Cardiac muscle cell (in vitro differentiated cells and primary cell): ENCODE results near the gene ZNF148. TPM values are rescaled to one million over a fixed set of nuclear protein-coding genes. Genes with fewer than 3 reads are reported as not detected.

ENCODE experiments used
- DNase-seq, 2 donors: peaks; one replicate each; pipeline versions ENCODE4 v3.0.0 to v3.0.0-alpha.2; 2010 to 2017; ENCODE audit warnings: low read depth in 1 of 2, low spot score in 1 of 2
- H3K27ac ChIP-seq: fragments of 200-600 bp; sonication (generic); 2 replicates; pipeline ENCODE4 v1.5.1; 2016
- H3K27me3 ChIP-seq: fragments of 200-600 bp; sonication (generic); 2 replicates; pipeline ENCODE4 v1.6.0; 2016; ENCODE audit warnings: control low read depth
- H3K36me3 ChIP-seq: fragments of 200-600 bp; sonication (generic); 2 replicates; pipeline ENCODE4 v1.5.1; 2016; ENCODE audit warnings: control low read depth
- H3K4me1 ChIP-seq: fragments of 200-600 bp; sonication (generic); 2 replicates; pipeline ENCODE4 v1.8.1; 2017; ENCODE audit warnings: low read depth, mild to moderate bottlenecking, mixed run types
- H3K4me3 ChIP-seq: fragments of 200-600 bp; sonication (generic); 2 replicates; pipeline ENCODE4 v1.5.1; 2016; ENCODE audit warnings: mild to moderate bottlenecking
- H3K9me3 ChIP-seq: fragments of 200-600 bp; sonication (generic); 2 replicates; pipeline ENCODE4 v1.5.1; 2017; ENCODE audit warnings: low read depth, mild to moderate bottlenecking, control low read depth
- CTCF ChIP-seq: IDR thresholded peaks from 2 replicates; pipeline ENCODE4 v1.5.1; 2012; ENCODE audit warnings: low read depth, mild to moderate bottlenecking, low read length
- polyA plus RNA-seq: library from polyadenylated mRNA; unstranded; fragments of >200 nt; fragmentation: Nextera tagmentation; extraction: Ambion mirVana; gene quantifications from 2 replicates; pipeline ENCODE4 v1.2.1, GENCODE V29; 2016
- total RNA-seq: library from RNA; depleted of rRNA; stranded (reverse); fragments of >200 nt; gene quantifications from 2 replicates; pipeline ENCODE4 v1.2.3, GENCODE V29; 2016

The ZNF148 gene
- total and polyA plus RNA-seq, 2 experiments from 2014 or later = 26.1 to 29.4 TPM

- Histone ChIP-seq H3K36me3 (no peaks in the 10 kb centered on the region), H3K4me1 (peaks cover 5% of the 10 kb centered on the region), H3K9me3 (no peaks in the 10 kb centered on the region), H3K27ac (no peak overlapping the region), H3K27me3 (peaks cover 24% of the 10 kb centered on the region), H3K4me3 (no peak overlapping the region)
- TF ChIP-seq CTCF = no peak
- DNase-seq = no peak
Observed at GRCh38 chr3:125214738-125215137, 160.4 kb downstream of the ZNF148 start.

- H3K27ac ChIP-seq = no peak overlapping the region
- no peak for TF ChIP-seq CTCF
Observed at GRCh38 chr3:125213946-125214542, 161.1 kb downstream of the ZNF148 start.

GRCh38 chr3:125213364-125213755, 161.8 kb downstream of the ZNF148 start:
- TF ChIP-seq CTCF = no peak

More at GRCh38 chr3:125213946-125214542, 161.1 kb downstream of the ZNF148 start:
- no peaks in the 10 kb centered on the region for H3K4me1 ChIP-seq
- H3K4me3 ChIP-seq = no peak overlapping the region
- H3K36me3 ChIP-seq = no peaks in the 10 kb centered on the region
- no peaks in the 10 kb centered on the region for H3K9me3 ChIP-seq
- peak in 1 of 2 donors; percentile 19 for DNase-seq
- peaks cover 24% of the 10 kb centered on the region for H3K27me3 ChIP-seq

GRCh38 chr3:125212509-125213363, 162.4 kb downstream of the ZNF148 start, which contains the start of gene SLC12A8:
SLC12A8 (minus strand) TSS chr3:125212748; CDS start chr3:125211349, 1,399 bp downstream.
- H3K9me3 ChIP-seq = no peaks in the 10 kb centered on the region
- peaks cover 24% of the 10 kb centered on the region for H3K27me3 ChIP-seq
- peak within 1 kb of the TSS; percentile 57 for H3K4me3 ChIP-seq
- no peaks in the 10 kb centered on the region for H3K36me3 ChIP-seq
- no peak for TF ChIP-seq CTCF
- no peak within 1 kb of the TSS for H3K27ac ChIP-seq
- H3K4me1 ChIP-seq = no peaks in the 10 kb centered on the region
- DNase-seq = peak in 1 of 2 donors; percentile 25

More at GRCh38 chr3:125213364-125213755, 161.8 kb downstream of the ZNF148 start:
- Histone ChIP-seq H3K4me3 (no peak overlapping the region), H3K9me3 (no peaks in the 10 kb centered on the region), H3K4me1 (no peaks in the 10 kb centered on the region), H3K36me3 (no peaks in the 10 kb centered on the region), H3K27me3 (peaks cover 24% of the 10 kb centered on the region), H3K27ac (no peak overlapping the region)
- DNase-seq = no peak

DNA sequence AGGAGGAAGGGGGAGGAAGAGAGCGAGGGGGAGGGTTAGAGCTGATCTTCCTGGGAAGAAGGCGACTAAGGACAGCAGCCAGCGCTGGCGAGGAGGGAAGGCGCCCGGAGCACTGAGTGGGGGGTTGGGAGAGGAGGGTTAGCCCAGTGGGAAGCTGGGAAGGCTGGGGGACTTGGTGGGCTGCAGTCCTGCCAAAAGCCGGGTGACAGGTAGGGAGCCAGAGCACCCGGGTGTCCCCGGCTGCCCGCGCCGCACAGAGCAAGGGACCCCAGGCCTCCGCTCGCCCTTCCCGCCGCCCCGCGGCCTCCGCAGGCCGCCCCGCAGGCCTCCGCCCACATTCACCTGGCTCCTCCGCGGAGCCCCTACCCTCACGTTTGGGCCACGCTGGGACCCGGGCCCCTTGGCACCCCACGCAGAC, 163.0 kb downstream of the ZNF148 start:
- DNase-seq = peak in 1 of 2 donors; percentile 33
- Histone ChIP-seq H3K9me3 (no peaks in the 10 kb centered on the region), H3K27me3 (peaks cover 24% of the 10 kb centered on the region), H3K27ac (no peak overlapping the region), H3K4me3 (peak overlapping the region; percentile 57), H3K4me1 (no peaks in the 10 kb centered on the region), H3K36me3 (no peaks in the 10 kb centered on the region)
- TF ChIP-seq CTCF = no peak
